Smooth muscle cell of the umbilical artery (primary cell): ENCODE measurements around the gene DRP2. TPM values are rescaled to one million over a fixed set of nuclear protein-coding genes. Genes with fewer than 3 reads are reported as not detected.

Source experiments
- total RNA-seq: library from RNA; depleted of rRNA; stranded (reverse); fragments of >200 nt; gene quantifications from 2 replicates; pipeline ENCODE4 v1.2.3, GENCODE V29; 2014

Gene DRP2, protein sequence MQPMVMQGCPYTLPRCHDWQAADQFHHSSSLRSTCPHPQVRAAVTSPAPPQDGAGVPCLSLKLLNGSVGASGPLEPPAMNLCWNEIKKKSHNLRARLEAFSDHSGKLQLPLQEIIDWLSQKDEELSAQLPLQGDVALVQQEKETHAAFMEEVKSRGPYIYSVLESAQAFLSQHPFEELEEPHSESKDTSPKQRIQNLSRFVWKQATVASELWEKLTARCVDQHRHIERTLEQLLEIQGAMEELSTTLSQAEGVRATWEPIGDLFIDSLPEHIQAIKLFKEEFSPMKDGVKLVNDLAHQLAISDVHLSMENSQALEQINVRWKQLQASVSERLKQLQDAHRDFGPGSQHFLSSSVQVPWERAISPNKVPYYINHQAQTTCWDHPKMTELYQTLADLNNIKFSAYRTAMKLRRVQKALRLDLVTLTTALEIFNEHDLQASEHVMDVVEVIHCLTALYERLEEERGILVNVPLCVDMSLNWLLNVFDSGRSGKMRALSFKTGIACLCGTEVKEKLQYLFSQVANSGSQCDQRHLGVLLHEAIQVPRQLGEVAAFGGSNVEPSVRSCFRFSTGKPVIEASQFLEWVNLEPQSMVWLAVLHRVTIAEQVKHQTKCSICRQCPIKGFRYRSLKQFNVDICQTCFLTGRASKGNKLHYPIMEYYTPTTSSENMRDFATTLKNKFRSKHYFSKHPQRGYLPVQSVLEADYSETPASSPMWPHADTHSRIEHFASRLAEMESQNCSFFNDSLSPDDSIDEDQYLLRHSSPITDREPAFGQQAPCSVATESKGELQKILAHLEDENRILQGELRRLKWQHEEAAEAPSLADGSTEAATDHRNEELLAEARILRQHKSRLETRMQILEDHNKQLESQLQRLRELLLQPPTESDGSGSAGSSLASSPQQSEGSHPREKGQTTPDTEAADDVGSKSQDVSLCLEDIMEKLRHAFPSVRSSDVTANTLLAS
- 2.4 and 2.6 TPM in 2 replicates for total RNA-seq

DNA sequence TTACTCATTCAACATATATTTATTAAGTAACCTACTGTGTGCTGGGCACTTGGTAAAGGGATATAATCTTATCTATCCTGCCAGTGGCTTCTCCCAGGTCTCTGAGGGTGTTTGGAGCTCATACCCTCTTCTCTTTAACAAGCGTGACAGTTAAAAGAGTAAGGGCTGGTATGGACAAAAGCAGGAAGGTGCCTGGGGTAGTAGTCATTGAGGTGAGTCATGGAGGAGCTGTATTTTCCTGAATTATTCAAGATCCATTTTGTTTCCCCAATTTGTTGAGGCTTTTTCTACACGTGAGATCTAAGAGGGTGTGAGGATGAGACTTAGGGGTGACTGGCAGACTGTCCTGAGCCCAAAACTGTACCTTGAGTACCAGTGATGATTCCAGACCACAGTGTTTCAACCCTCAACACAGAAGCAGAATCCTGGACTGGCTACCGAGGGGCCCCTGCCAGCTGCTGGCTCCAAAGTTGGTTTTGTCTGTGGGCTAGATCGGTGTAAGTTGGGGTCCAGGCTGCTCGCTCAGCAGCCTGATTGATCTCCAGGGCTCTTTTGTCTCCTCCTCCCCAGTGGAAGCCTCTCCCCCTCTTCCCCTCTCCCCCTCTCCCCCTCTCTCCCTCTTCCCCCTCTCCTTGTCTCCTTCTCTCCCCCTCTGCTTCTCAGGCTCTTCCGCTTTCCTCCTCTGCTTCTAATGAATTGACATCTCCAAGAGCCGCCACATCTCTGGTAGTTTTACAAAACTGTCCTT lies at the start of gene DRP2:
Gene DRP2, plus strand, starts transcription at position 671 of the 748 bp plus-strand sequence. CDS start 11,862 bp downstream, outside the sequence.

DNA sequence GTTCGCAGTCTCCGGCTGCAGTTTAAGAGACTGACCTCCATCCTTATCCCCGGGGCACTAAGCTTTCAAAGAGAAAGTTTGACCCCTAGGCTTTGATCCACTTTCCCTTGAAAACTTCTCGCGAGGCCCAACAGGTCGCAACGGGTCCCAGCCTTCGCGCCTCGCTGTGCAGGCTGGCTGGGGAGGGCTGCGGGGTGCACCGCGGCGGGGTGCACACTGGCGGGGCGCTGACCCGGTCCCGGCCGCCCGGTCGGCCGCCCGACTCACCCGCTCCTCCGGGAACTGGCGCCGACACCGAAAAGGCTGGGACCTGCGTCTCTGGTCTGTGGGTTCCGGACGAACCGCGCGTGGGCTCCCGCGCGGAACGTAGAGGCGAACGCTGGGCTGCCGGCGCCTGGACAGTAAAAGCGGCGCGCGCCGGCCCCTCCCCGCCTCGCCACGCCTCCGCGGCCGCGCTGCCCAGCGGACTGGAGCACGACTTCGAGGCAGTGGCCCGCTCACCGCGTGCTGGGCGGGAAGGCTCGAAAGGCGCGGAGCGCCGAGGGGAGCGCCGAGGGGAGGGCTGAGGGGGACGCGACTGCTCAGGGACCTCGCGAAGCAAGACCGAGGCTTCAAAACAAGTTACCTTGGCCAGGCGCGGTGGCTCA lies 71.5 kb downstream of the DRP2 start, which contains the start of gene TAF7L:
Gene TAF7L, minus strand, starts transcription at position 378 of the 647 bp plus-strand sequence. CDS start 3,791 bp downstream, outside the sequence.

Other genes with a start within 250 kb of the DRP2 start
- gene TRMT2B, start 167.7 kb upstream of the DRP2 start, total RNA-seq: 9.8 and 16.7 TPM in 2 replicates
- 4.2 and 10.1 TPM in 2 replicates for gene TMEM35A, start 140.9 kb upstream of the DRP2 start, total RNA-seq
- gene CENPI, start 121.6 kb upstream of the DRP2 start, total RNA-seq: 3.0 and 15.8 TPM in 2 replicates
- 0.59 and 0.65 TPM in 2 replicates for gene TAF7L, start 71.5 kb downstream of the DRP2 start, total RNA-seq
- gene TIMM8A, start 129.0 kb downstream of the DRP2 start, total RNA-seq: 4.2 and 6.9 TPM in 2 replicates
- gene BTK, start 166.4 kb downstream of the DRP2 start, total RNA-seq: not detected in 2 replicates
- gene RPL36A, start 171.2 kb downstream of the DRP2 start, total RNA-seq: 617 and 649 TPM in 2 replicates
- gene GLA, start 188.1 kb downstream of the DRP2 start, total RNA-seq: 28.8 and 97.4 TPM in 2 replicates
- 64.2 and 69.8 TPM in 2 replicates for gene HNRNPH2, start 188.4 kb downstream of the DRP2 start, total RNA-seq